G401.6 (cell line): ENCODE results near the gene COL21A1.
"Not testable (repeated sequence)": the region's sequence is repeated elsewhere in the genome, so short reads cannot be mapped to it uniquely, and the experiment has no call there.

Experiments used
- FAIRE-seq: peaks from 2 replicates; lab custom pipeline; 2012; peaks lifted over from hg19 to GRCh38; lab: Jason Lieb, UNC

Gene COL21A1

GRCh38 chr6:56046576-56046975, 200.8 kb downstream of the COL21A1 start:
- FAIRE-seq: no peak

GRCh38 chr6:56043761-56044160, 203.6 kb downstream of the COL21A1 start:
- FAIRE-seq: no peak

- FAIRE-seq: no peak
Measured at GRCh38 chr6:56043076-56043475, 204.3 kb downstream of the COL21A1 start.

GRCh38 chr6:56041591-56041990, 205.8 kb downstream of the COL21A1 start:
- no peak for FAIRE-seq

GRCh38 chr6:56040889-56041301, 206.5 kb downstream of the COL21A1 start:
- FAIRE-seq: no peak

GRCh38 chr6:56040223-56040622, 207.2 kb downstream of the COL21A1 start:
- FAIRE-seq: no peak

- no peak for FAIRE-seq
Measured at GRCh38 chr6:56038764-56039163, 208.6 kb downstream of the COL21A1 start.

GRCh38 chr6:56037601-56038000, 209.8 kb downstream of the COL21A1 start:
- no peak for FAIRE-seq

- no peak for FAIRE-seq
Measured at GRCh38 chr6:56036916-56037600, 210.3 kb downstream of the COL21A1 start.

GRCh38 chr6:56033401-56033800, 214.0 kb downstream of the COL21A1 start:
- FAIRE-seq: no peak

- FAIRE-seq: no peak
Measured at GRCh38 chr6:56032715-56033260, 214.6 kb downstream of the COL21A1 start.

- FAIRE-seq: no peak
Measured at GRCh38 chr6:56027865-56028264, 219.5 kb downstream of the COL21A1 start.

- FAIRE-seq: no peak
Measured at GRCh38 chr6:56026455-56027180, 220.8 kb downstream of the COL21A1 start.

GRCh38 chr6:56025795-56026194, 221.6 kb downstream of the COL21A1 start:
- no peak for FAIRE-seq

GRCh38 chr6:56024931-56025330, 222.4 kb downstream of the COL21A1 start:
- no peak for FAIRE-seq

GRCh38 chr6:56023829-56024228, 223.6 kb downstream of the COL21A1 start:
- FAIRE-seq: no peak

GRCh38 chr6:56022678-56023077, 224.7 kb downstream of the COL21A1 start:
- FAIRE-seq: no peak

GRCh38 chr6:56021943-56022342, 225.4 kb downstream of the COL21A1 start:
- FAIRE-seq: no peak

- FAIRE-seq: no peak
Measured at GRCh38 chr6:56019973-56020372, 227.4 kb downstream of the COL21A1 start.

GRCh38 chr6:56017198-56017597, 230.2 kb downstream of the COL21A1 start:
- FAIRE-seq: no peak

- FAIRE-seq: not testable (repeated sequence)
Measured at GRCh38 chr6:56014039-56014438, 233.3 kb downstream of the COL21A1 start.

- FAIRE-seq: no peak
Measured at GRCh38 chr6:56009636-56010035, 237.7 kb downstream of the COL21A1 start.
